Panc1 (cell line): Measurements from ENCODE around the gene DLL4. TPM values are rescaled to one million over a fixed set of nuclear protein-coding genes. Genes with fewer than 3 reads are reported as not detected.

ENCODE experiments used
- ATAC-seq: fragments of 200-7000 bp; cut with Tn5 transposase; 2 replicates; pipeline ENCODE4 v1.9.1; 2020; ENCODE audit warnings: mild to moderate bottlenecking, moderate library complexity
- BruUV-seq: library from RNA; stranded (reverse); fragments of 400-500 nt; replicated peaks from 2 replicates; lab custom pipeline; 2021; lab: Mats Ljungman, UMichigan
- CTCF ChIA-PET: fragments of 300-600 bp; sonication (Branson Sonifier 250); formaldehyde crosslinking; loops from one replicate; lab custom pipeline; 2022; ENCODE audit warnings: antibody characterized with exemption; lab: Charles Lee
- POLR2A ChIA-PET: fragments of 300-600 bp; sonication (Branson Sonifier 250); formaldehyde crosslinking; loops from one replicate; lab custom pipeline; 2022; ENCODE audit warnings: antibody characterized with exemption; lab: Charles Lee
- DNase-seq: peaks from one replicate; pipeline ENCODE4 v3.0.0-alpha.2; 2010; ENCODE audit warnings: low read depth, low spot score
- H3K27ac ChIP-seq: 2 replicates; pipeline ENCODE4 v1.5.1; 2011; ENCODE audit warnings: mild to moderate bottlenecking, low read length, inconsistent platforms
- H3K27me3 ChIP-seq: fragments of 200-500 bp; sonication (Bioruptor generic); 2 replicates; pipeline ENCODE4 v1.6.0; 2014; ENCODE audit warnings: low read length, inconsistent platforms; ENCODE audit not compliant: control insufficient read depth, insufficient read depth
- H3K36me3 ChIP-seq: fragments of 200-500 bp; sonication (Bioruptor generic); 2 replicates; pipeline ENCODE4 v1.5.1; 2014; ENCODE audit warnings: inconsistent platforms, mild to moderate bottlenecking, low read length, moderate library complexity; ENCODE audit not compliant: control insufficient read depth, insufficient read depth
- H3K4me1 ChIP-seq: 2 replicates; pipeline ENCODE4 v1.5.1; 2011; ENCODE audit warnings: inconsistent platforms, mild to moderate bottlenecking, low read length, moderate library complexity; ENCODE audit not compliant: control insufficient read depth, insufficient read depth
- H3K4me3 ChIP-seq, 2 experiments: 2 replicates each; pipeline ENCODE4 v1.5.1; 2011 to 2012; ENCODE audit warnings: low read depth in 2 of 2, low read length in 2 of 2, mild to moderate bottlenecking in 2 of 2, inconsistent platforms in 1 of 2, moderate library complexity in 1 of 2
- H3K9me3 ChIP-seq: fragments of 200-500 bp; sonication (Bioruptor generic); 2 replicates; pipeline ENCODE4 v1.5.1; 2014; ENCODE audit warnings: low read depth, mild to moderate bottlenecking, inconsistent platforms, low read length, moderate library complexity; ENCODE audit not compliant: control insufficient read depth, insufficient read depth
- CTCF ChIP-seq: fragments of 450-650 bp; IDR thresholded peaks from 2 replicates; pipeline ENCODE4 v1.5.1; 2017; ENCODE audit warnings: mild to moderate bottlenecking
- POLR2AphosphoS5 ChIP-seq: IDR thresholded peaks from 2 replicates; pipeline ENCODE4 v1.6.1; 2012; ENCODE audit warnings: mild to moderate bottlenecking, low read depth, low read length, moderate library complexity
- REST ChIP-seq, 2 experiments: IDR thresholded peaks; 2 replicates each; pipeline ENCODE4 v1.6.1; 2011 to 2012; ENCODE audit warnings: low read depth in 2 of 2, control low read depth in 1 of 2, low read length in 1 of 2, mild to moderate bottlenecking in 1 of 2, moderate library complexity in 1 of 2; ENCODE audit not compliant: insufficient read depth in 1 of 2
- SIN3A ChIP-seq: IDR thresholded peaks from 2 replicates; pipeline ENCODE4 v1.6.1; 2012; ENCODE audit warnings: low read depth, mild to moderate bottlenecking, low read length, moderate library complexity, borderline replicate concordance; ENCODE audit not compliant: insufficient read depth
- TCF7L2 ChIP-seq: IDR thresholded peaks from 2 replicates; pipeline ENCODE4 v1.6.1; 2011; ENCODE audit warnings: mild to moderate bottlenecking, low read depth, low read length, inconsistent platforms
- in situ Hi-C: cut with HindIII; loops from 2 replicates; pipeline ENCODE4 v1.10.0; 2016; ENCODE audit warnings: low sequenced_read_pairs, low pct_unique_long_range_greater_than_20kb
- intact Hi-C: fragments of 100-400 bp; cut with micrococcal nuclease; formaldehyde crosslinking; loops from one replicate; pipeline ENCODE4 v1.10.0; 2022; ENCODE audit not compliant: unreplicated experiment
- total RNA-seq: library from RNA; stranded (reverse); gene quantifications from one replicate; pipeline ENCODE4 v1.2.1, GENCODE V29; 2021; ENCODE audit not compliant: unreplicated experiment

The DLL4 gene
- total RNA-seq, 1 experiment from 2014 or later: 0.31 TPM

GRCh38 chr15:40927495-40927872, 1.7 kb upstream of the DLL4 start:
- H3K9me3 ChIP-seq: no peaks in the 10 kb centered on the region
- peaks cover 3% of the 10 kb centered on the region; the same call in 1 of the 2 replicates for H3K27me3 ChIP-seq
- POLR2A ChIA-PET: interaction anchor here (0.6 kb wide), 1 partner anchor 281 kb away, joined by 4 read pairs; no protein-coding TSS in a partner anchor
- H3K4me1 ChIP-seq: peaks cover 12% of the 10 kb centered on the region; the same call in 1 of the 2 replicates
- H3K4me3 ChIP-seq: peak overlapping the region in 1 of 2 experiments; percentile 67; a peak in 1 of 4 replicates
- in situ Hi-C loops (no loop called here), intact Hi-C loops (no loop called here)
- no TSS peak for BruUV-seq
- no peak for TF ChIP-seq POLR2AphosphoS5
- TF ChIP-seq TCF7L2: no peak
- TF ChIP-seq CTCF: no peak
- no peak for TF ChIP-seq SIN3A
- TF ChIP-seq REST (IDR thresholded peaks at IDR 0.05; ENCODE audit: insufficient read depth in 1 of 2, low read depth in 2 of 2, low read length in 1 of 2): no peak
- ATAC-seq (no peak), DNase-seq (no peak)
- H3K27ac ChIP-seq: no peak overlapping the region
- no peaks in the 10 kb centered on the region for H3K36me3 ChIP-seq
- CTCF ChIA-PET: interaction anchor here (2.1 kb wide), 1 partner anchor 22 kb away, joined by 11 read pairs; no protein-coding TSS in a partner anchor

GRCh38 chr15:40927873-40928806, 1.0 kb upstream of the DLL4 start:
- intact Hi-C loops: no loop called here
- Histone ChIP-seq H3K27me3 (peaks cover 3% of the 10 kb centered on the region; the same call in 1 of the 2 replicates), H3K4me1 (peaks cover 12% of the 10 kb centered on the region; the same call in 1 of the 2 replicates), H3K9me3 (no peaks in the 10 kb centered on the region), H3K4me3 (peak overlapping the region; percentile 48 to 67), H3K27ac (no peak overlapping the region), H3K36me3 (no peaks in the 10 kb centered on the region)
- ChIA-PET POLR2A (interaction anchor here (0.6 kb wide), 3 partner anchors 88 to 280 kb away, joined by 3 to 6 read pairs (median 4); no protein-coding TSS in a partner anchor), CTCF (interaction anchor here (0.6 to 2.1 kb wide), 2 partner anchors 22 to 977 kb away, joined by 5 to 11 read pairs; no protein-coding TSS in a partner anchor)
- in situ Hi-C loops: no loop called here
- no TSS peak for BruUV-seq
- ATAC-seq (peak; percentile 7; the same call in 1 of the 2 replicates), DNase-seq (no peak)
- no peak for TF ChIP-seq TCF7L2
- TF ChIP-seq POLR2AphosphoS5: no peak
- TF ChIP-seq REST (IDR thresholded peaks at IDR 0.05; ENCODE audit: insufficient read depth in 1 of 2, low read depth in 2 of 2, low read length in 1 of 2): no peak
- TF ChIP-seq CTCF: no peak
